GM12878 (cell line): ENCODE results near the gene ADAMTS3. TPM values are rescaled to one million over a fixed set of nuclear protein-coding genes. Genes with fewer than 3 reads are reported as not detected.

Source experiments
- ATAC-seq: fragments of 200-7000 bp; cut with Tn5 transposase; 3 replicates; pipeline ENCODE4 v1.9.1; 2020; ENCODE audit warnings: mild to moderate bottlenecking, moderate library complexity
- BruUV-seq: library from RNA; stranded (reverse); fragments of 400-500 nt; replicated peaks from 2 replicates; lab custom pipeline; 2021; lab: Mats Ljungman, UMichigan
- CTCF ChIA-PET: fragments of 300-600 bp; sonication (Branson Sonifier 250); formaldehyde crosslinking; extraction: SDS; loops from one replicate; lab custom pipeline; 2021; ENCODE audit warnings: inconsistent platforms; lab: Yijun Ruan, JAX
- POLR2A ChIA-PET: fragments of 350-600 bp; formaldehyde crosslinking; extraction: SDS; loops from one replicate; lab custom pipeline; 2021; ENCODE audit warnings: inconsistent platforms; lab: Charles Lee
- RAD21 ChIA-PET: fragments of 300-600 bp; sonication (Branson Sonifier 250); formaldehyde crosslinking; loops from one replicate; lab custom pipeline; 2023; ENCODE audit warnings: antibody characterized with exemption; ENCODE audit not compliant: unreplicated experiment; lab: Charles Lee
- SMC1A ChIA-PET: fragments of 300-600 bp; sonication (Branson Sonifier 250); formaldehyde crosslinking; loops from one replicate; lab custom pipeline; 2023; ENCODE audit not compliant: unreplicated experiment, uncharacterized antibody; lab: Charles Lee
- DNase-seq: peaks from one replicate; pipeline ENCODE4 v3.0.0-alpha.2; 2011; ENCODE audit warnings: low read depth, low spot score
- FAIRE-seq: peaks from 3 replicates; lab custom pipeline; 2011; peaks lifted over from hg19 to GRCh38; lab: Jason Lieb, UNC
- H2AFZ ChIP-seq: 2 replicates; pipeline ENCODE4 v1.6.0; 2011; ENCODE audit warnings: low read depth, low read length, control low read depth; ENCODE audit not compliant: control insufficient read depth
- H3K27ac ChIP-seq: 2 replicates; pipeline ENCODE4 v1.5.1; 2011; ENCODE audit warnings: control low read depth; ENCODE audit not compliant: control insufficient read depth, insufficient read depth
- H3K27me3 ChIP-seq, 2 experiments: replicated peaks in 1 of 2; 2 replicates each; pipeline versions ENCODE4 v1.6.0 to v1.6.1; 2011; ENCODE audit warnings: low read length in 1 of 2; ENCODE audit not compliant: control insufficient read depth in 2 of 2, insufficient read depth in 2 of 2
- H3K36me3 ChIP-seq, 2 experiments: 2 replicates each; pipeline ENCODE4 v1.5.1; 2011; ENCODE audit warnings: low read length in 1 of 2; ENCODE audit not compliant: control insufficient read depth in 2 of 2, insufficient read depth in 2 of 2
- H3K4me1 ChIP-seq: 2 replicates; pipeline ENCODE4 v1.6.1; 2011; ENCODE audit warnings: mild to moderate bottlenecking, low read length, moderate library complexity, mixed read lengths; ENCODE audit not compliant: control insufficient read depth, insufficient read depth
- H3K4me2 ChIP-seq: 2 replicates; pipeline ENCODE4 v1.6.0; 2011; ENCODE audit warnings: control low read depth; ENCODE audit not compliant: control insufficient read depth, insufficient read depth
- H3K4me3 ChIP-seq: fragments of 200-600 bp; sonication (generic); 2 replicates; pipeline ENCODE4 v1.5.1; 2016
- H3K79me2 ChIP-seq: 2 replicates; pipeline ENCODE4 v1.6.0; 2011; ENCODE audit warnings: low read length; ENCODE audit not compliant: control insufficient read depth, insufficient read depth
- H3K9ac ChIP-seq: 2 replicates; pipeline ENCODE4 v1.8.0; 2011; ENCODE audit warnings: low read length, control low read depth, mixed read lengths; ENCODE audit not compliant: control insufficient read depth, insufficient read depth
- H3K9me3 ChIP-seq: replicated peaks from 3 replicates; pipeline ENCODE4 v1.5.1; 2011; ENCODE audit warnings: mild to moderate bottlenecking, low read length; ENCODE audit not compliant: control insufficient read depth, insufficient read depth
- H4K20me1 ChIP-seq: 2 replicates; pipeline ENCODE4 v1.6.0; 2011; ENCODE audit not compliant: control insufficient read depth, insufficient read depth
- ATF3 ChIP-seq: IDR thresholded peaks from 2 replicates; pipeline ENCODE4 v1.6.1; 2011; ENCODE audit warnings: low read depth, mild to moderate bottlenecking, low read length, moderate library complexity, borderline replicate concordance; ENCODE audit errors: extremely low read depth
- EGR1 ChIP-seq, 2 experiments: IDR thresholded peaks; 1 replicate in 1 of 2; 2 replicates in 1 of 2; pipeline ENCODE4 v1.6.1; 2011 to 2012; ENCODE audit warnings: low read depth in 2 of 2, low read length in 2 of 2, borderline replicate concordance in 1 of 2, mild to moderate bottlenecking in 1 of 2, moderate library complexity in 1 of 2
- EP300 ChIP-seq, 2 experiments: fragments of 150-350 bp in 1 of 2; IDR thresholded peaks; 2 replicates each; pipeline ENCODE4 v1.6.1; 2011 to 2012; ENCODE audit warnings: low read depth in 2 of 2, low read length in 2 of 2, borderline replicate concordance in 1 of 2, improper control_type of control experiment in 1 of 2, inconsistent platforms in 1 of 2; ENCODE audit not compliant: control insufficient read depth in 1 of 2
- ETV6 ChIP-seq, 2 experiments: fragments of 450-650 bp in 1 of 2; IDR thresholded peaks in 1 of 2; conservative IDR thresholded peaks in 1 of 2; 2 replicates each; pipeline ENCODE4 v1.6.1; 2014; ENCODE audit warnings: antibody characterized with exemption in 1 of 2, borderline replicate concordance in 1 of 2, low read depth in 1 of 2, mild to moderate bottlenecking in 1 of 2, moderate library complexity in 1 of 2
- IKZF2 ChIP-seq, 2 experiments: fragments of 450-650 bp; IDR thresholded peaks; 2 replicates each; pipeline ENCODE4 v1.6.1; 2017; ENCODE audit warnings: mild to moderate bottlenecking in 2 of 2, moderate library complexity in 2 of 2
- NR2F1 ChIP-seq: fragments of 450-650 bp; conservative IDR thresholded peaks from 2 replicates; pipeline ENCODE4 v1.6.1; 2017; ENCODE audit warnings: mild to moderate bottlenecking
- RAD51 ChIP-seq: fragments of 450-650 bp; IDR thresholded peaks from 2 replicates; pipeline ENCODE4 v1.6.1; 2016; ENCODE audit warnings: moderate library complexity, mild to moderate bottlenecking, inconsistent platforms
- RBBP5 ChIP-seq: fragments of 200-600 bp; sonication (generic); conservative IDR thresholded peaks from 2 replicates; pipeline ENCODE4 v1.6.1; 2016
- RUNX3 ChIP-seq: IDR thresholded peaks from 2 replicates; pipeline ENCODE4 v1.6.1; 2012; ENCODE audit warnings: low read length, inconsistent platforms
- SMARCA5 ChIP-seq: fragments of 450-650 bp; IDR thresholded peaks from 2 replicates; pipeline ENCODE4 v1.6.1; 2017; ENCODE audit warnings: mild to moderate bottlenecking
- SREBF1 ChIP-seq: IDR thresholded peaks from 2 replicates; pipeline ENCODE4 v1.6.1; 2012; ENCODE audit warnings: mild to moderate bottlenecking, low read length
- TARDBP ChIP-seq: IDR thresholded peaks from 2 replicates; pipeline ENCODE4 v1.6.1; 2016; ENCODE audit warnings: borderline replicate concordance
- WRNIP1 ChIP-seq: IDR thresholded peaks from 2 replicates; pipeline ENCODE4 v1.6.1; 2011; ENCODE audit warnings: low read depth, low read length, improper control_type of control experiment, borderline replicate concordance
- ZBED1 ChIP-seq: IDR thresholded peaks from 2 replicates; pipeline ENCODE4 v1.6.1; 2016; ENCODE audit warnings: borderline replicate concordance
- ZNF24 ChIP-seq: fragments of 450-650 bp; IDR thresholded peaks from 2 replicates; pipeline ENCODE4 v1.6.1; 2017; ENCODE audit warnings: antibody characterized with exemption, mild to moderate bottlenecking
- ZNF274 ChIP-seq: IDR thresholded peaks from one replicate; pipeline ENCODE4 v1.8.0; 2011; ENCODE audit not compliant: insufficient read length, insufficient read depth
- WGBS: methylation state at CpG from one replicate; pipeline ENCODE4 v1.1.6; 2016; ENCODE audit warnings: low lambda C conversion rate; ENCODE audit not compliant: insufficient replicate concordance, insufficient coverage; ENCODE audit errors: missing lambda C conversion rate; 5-methylcytosine and 5-hydroxymethylcytosine counted together
- in situ Hi-C: fragments of 300-500 bp; cut with MboI; formaldehyde crosslinking; loops from 9 replicates; pipeline ENCODE4 v1.14.3; 2018; ENCODE audit warnings: mixed read lengths
- intact Hi-C: fragments of 100-400 bp; cut with micrococcal nuclease; formaldehyde crosslinking; loops from one replicate; pipeline ENCODE4 v1.14.2; 2022; ENCODE audit not compliant: unreplicated experiment
- polyA plus RNA-seq, 11 experiments: library from polyadenylated mRNA; depleted of rRNA in 4 of 11; unstranded in 6 of 11; stranded (reverse) in 5 of 11; fragments of >200 nt; fragmentation: Nextera tagmentation in 4 of 11; fragmentation: Illumina TruSeq in 1 of 11; extraction: Ambion mirVana in 4 of 11; extraction: Trizol in 1 of 11; gene quantifications; 1 replicate in 1 of 11; 2 replicates in 10 of 11; pipeline versions ENCODE4 v1.2.1 to v1.2.3, GENCODE V29; 2011 to 2016; ENCODE audit warnings: inconsistent platforms in 2 of 11, missing spikeins in 2 of 11, low read depth in 1 of 11
- total RNA-seq, 4 experiments: library from RNA; depleted of rRNA in 3 of 4; stranded (reverse); fragments of >200 nt in 3 of 4; fragmentation: Illumina TruSeq in 1 of 4; extraction: Trizol in 1 of 4; gene quantifications; 2 replicates each; pipeline versions ENCODE4 v1.2.1 to v1.2.3, GENCODE V29; 2013 to 2021

ADAMTS3 gene
- total and polyA plus RNA-seq, 10 of the 15 experiments (the other 5 are each of a cell fraction or from before 2014, with no cell fraction given) = under 0.01 to 0.07 (median 0.02) TPM; not detected in 6

GRCh38 chr4:72352711-72353110 lies 216.3 kb downstream of the ADAMTS3 start:
- no peaks in the 10 kb centered on the region for H3K36me3 ChIP-seq
- H3K27me3 ChIP-seq = no peaks in the 10 kb centered on the region
- ChIA-PET RAD21 (no interaction called here), CTCF (interaction anchor here (0.9 kb wide), 1 partner anchor 26 kb away, joined by 3 read pairs; no protein-coding TSS in a partner anchor), POLR2A (no interaction called here), SMC1A (no interaction called here)
- intact Hi-C loops = no loop called here
- H3K79me2 ChIP-seq = no peaks in the 10 kb centered on the region
- H3K4me2 ChIP-seq = no peak overlapping the region
- no peaks in the 10 kb centered on the region for H4K20me1 ChIP-seq
- H2AFZ ChIP-seq = no peak overlapping the region
- DNase-seq = no peak
- H3K9me3 ChIP-seq = no peaks in the 10 kb centered on the region
- no peak overlapping the region for H3K9ac ChIP-seq
- in situ Hi-C loops = no loop called here
- no peak for ATAC-seq
- WGBS = 2% methylated on average over 4 of the region's 4 CpGs
- no TSS peak for BruUV-seq
- no peak overlapping the region for H3K27ac ChIP-seq
- H3K4me1 ChIP-seq = no peaks in the 10 kb centered on the region
- TF ChIP-seq ETV6 (conservative IDR thresholded peaks at IDR 0.05 in 1 of 2, IDR thresholded peaks at IDR 0.05 in 1 of 2; ENCODE audit: borderline replicate concordance in 1 of 2, low read depth in 1 of 2) (no peak), SREBF1 (no peak), RAD51 (no peak), WRNIP1 (no peak), IKZF2 (IDR thresholded peaks at IDR 0.05) (no peak), ZNF274 (no peak), EGR1 (IDR thresholded peaks at IDR 0.05; ENCODE audit: borderline replicate concordance in 1 of 2, low read depth in 2 of 2, low read length in 2 of 2) (no peak), SMARCA5 (no peak)
- H3K4me3 ChIP-seq = no peak overlapping the region
- FAIRE-seq = no peak

GRCh38 chr4:72351521-72351920 lies 217.5 kb downstream of the ADAMTS3 start:
- Histone ChIP-seq H3K9ac (no peak overlapping the region), H3K9me3 (no peaks in the 10 kb centered on the region), H2AFZ (no peak overlapping the region), H3K36me3 (no peaks in the 10 kb centered on the region), H4K20me1 (no peaks in the 10 kb centered on the region), H3K4me3 (no peak overlapping the region), H3K4me2 (no peak overlapping the region), H3K27ac (no peak overlapping the region), H3K79me2 (no peaks in the 10 kb centered on the region), H3K27me3 (no peaks in the 10 kb centered on the region), H3K4me1 (no peaks in the 10 kb centered on the region)
- ATAC-seq = no peak
- no TSS peak for BruUV-seq
- in situ Hi-C loops (no loop called here), intact Hi-C loops (no loop called here)
- ChIA-PET POLR2A (no interaction called here), CTCF (interaction anchor here (0.6 to 1.3 kb wide), 2 partner anchors 10 to 296 kb away, joined by 3 to 4 read pairs; no protein-coding TSS in a partner anchor), RAD21 (no interaction called here), SMC1A (interaction anchor here (1.0 kb wide), 1 partner anchor 670 kb away, joined by 3 read pairs; no protein-coding TSS in a partner anchor)
- FAIRE-seq = no peak
- WGBS = 0% methylated on average over 2 of the region's 2 CpGs
- no peak for DNase-seq
- no peak for TF ChIP-seq RUNX3
- no peak for TF ChIP-seq NR2F1
- no peak for TF ChIP-seq ZBED1
- no peak for TF ChIP-seq SMARCA5
- TF ChIP-seq ZNF24 = no peak
- TF ChIP-seq RBBP5 = no peak
- TF ChIP-seq EP300 (IDR thresholded peaks at IDR 0.05; ENCODE audit: borderline replicate concordance in 1 of 2, control insufficient read depth in 1 of 2, low read depth in 2 of 2, low read length in 2 of 2) = no peak
- no peak for TF ChIP-seq ATF3
- no peak for TF ChIP-seq TARDBP
